ENCODE data around the gene PSMD8. TPM values are rescaled to one million over a fixed set of nuclear protein-coding genes. Genes with fewer than 3 reads are reported as not detected.

Gene PSMD8
- total RNA-seq, 2 donors from 2014 or later, result 232 to 298 TPM

DNA sequence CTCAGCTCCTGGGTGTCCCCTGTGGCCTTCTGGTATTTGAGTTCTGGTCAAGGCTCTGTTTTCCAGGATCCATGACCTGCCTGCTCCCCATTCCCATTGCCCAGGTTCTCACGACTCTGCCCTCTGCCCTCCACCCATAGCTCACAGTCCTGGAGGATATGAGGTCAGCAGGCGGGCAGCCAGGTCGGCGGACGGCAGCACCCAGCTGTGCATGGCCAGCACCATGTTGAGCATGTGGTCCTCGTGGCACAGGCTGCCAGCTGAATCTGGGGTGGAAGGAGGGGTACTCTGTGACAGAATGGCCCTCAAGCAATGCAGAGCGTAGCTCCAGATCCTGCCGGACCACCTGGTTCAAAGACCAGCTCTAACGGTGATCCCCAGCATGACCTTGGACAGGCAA, 46.6 kb downstream of the PSMD8 start:
- Histone ChIP-seq H3K9me3 (no peaks in the 10 kb centered on the region), H3K27me3 (replicated peaks; ENCODE audit: insufficient read depth) (no peaks in the 10 kb centered on the region), H3K4me3 (no peak overlapping the region), H3K27ac (no peak overlapping the region), H3K4me1 (replicated peaks) (no peaks in the 10 kb centered on the region), H3K36me3 (no peaks in the 10 kb centered on the region)
- DNase-seq (ENCODE audit: low spot score), result no peak
- intact Hi-C loops (cut with DNase I), result no loop called here
- no peak for TF ChIP-seq CTCF (IDR thresholded peaks at IDR 0.05)
- no peak for TF ChIP-seq POLR2A (IDR thresholded peaks at IDR 0.05)
- TF ChIP-seq POLR2AphosphoS5 (IDR thresholded peaks at IDR 0.05), result no peak
- WGBS, result 92% methylated on average over 9 of the region's 9 CpGs

DNA sequence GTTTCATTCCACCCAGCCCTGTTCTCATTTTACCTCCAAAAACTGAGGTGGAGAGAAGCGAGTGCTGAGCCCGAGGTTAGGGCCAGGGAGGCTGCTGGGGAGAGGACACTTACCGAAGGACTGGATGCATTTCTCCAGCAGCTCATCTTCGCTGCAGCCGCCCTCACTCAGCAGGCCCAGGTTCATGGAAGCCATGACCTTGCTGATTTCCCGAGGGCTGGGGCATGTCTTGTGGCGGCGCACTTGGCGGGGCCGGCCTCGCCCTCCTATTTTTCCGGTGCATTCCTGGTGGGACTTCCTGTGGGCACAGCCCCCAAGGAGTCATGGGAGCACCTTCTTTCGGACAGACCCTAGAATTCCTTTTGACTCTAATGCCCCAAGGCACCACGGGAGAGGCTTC, 47.5 kb downstream of the PSMD8 start:
- Histone ChIP-seq H3K4me1 (replicated peaks) (no peaks in the 10 kb centered on the region), H3K27me3 (replicated peaks; ENCODE audit: insufficient read depth) (no peaks in the 10 kb centered on the region), H3K27ac (no peak overlapping the region), H3K9me3 (no peaks in the 10 kb centered on the region), H3K36me3 (no peaks in the 10 kb centered on the region), H3K4me3 (no peak overlapping the region)
- no peak for TF ChIP-seq CTCF (IDR thresholded peaks at IDR 0.05)
- no peak for TF ChIP-seq POLR2A (IDR thresholded peaks at IDR 0.05)
- no peak for TF ChIP-seq POLR2AphosphoS5 (IDR thresholded peaks at IDR 0.05)
- 84% methylated on average over 14 of the region's 14 CpGs for WGBS
- no peak for DNase-seq (ENCODE audit: low spot score)
- intact Hi-C loops (cut with DNase I), result no loop called here

DNA sequence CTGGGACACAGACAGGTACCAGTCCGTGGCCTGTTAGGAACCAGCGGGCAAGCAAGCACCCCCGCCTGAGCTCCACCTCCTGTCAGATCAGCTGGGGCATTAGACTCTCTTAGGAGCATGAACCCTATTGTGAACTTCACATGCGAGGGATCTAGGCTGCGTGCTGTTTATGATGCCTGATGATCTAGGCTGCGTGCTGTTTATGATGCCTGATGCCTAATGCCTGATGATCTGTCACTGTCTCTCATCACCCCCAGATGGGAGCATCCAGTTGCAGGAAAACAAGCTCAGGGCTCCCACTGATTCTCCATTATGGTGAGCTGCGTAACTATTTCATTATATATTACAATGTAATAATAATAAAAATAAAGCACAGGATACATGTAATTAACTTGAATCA, 48.1 kb downstream of the PSMD8 start:
- Histone ChIP-seq H3K27ac (no peak overlapping the region), H3K4me1 (replicated peaks) (no peaks in the 10 kb centered on the region), H3K9me3 (no peaks in the 10 kb centered on the region), H3K36me3 (no peaks in the 10 kb centered on the region), H3K4me3 (no peak overlapping the region), H3K27me3 (replicated peaks; ENCODE audit: insufficient read depth) (no peaks in the 10 kb centered on the region)
- intact Hi-C loops (cut with DNase I), result no loop called here
- TF ChIP-seq POLR2A (IDR thresholded peaks at IDR 0.05) (no peak), POLR2AphosphoS5 (IDR thresholded peaks at IDR 0.05) (no peak), CTCF (IDR thresholded peaks at IDR 0.05) (no peak)
- 80% methylated on average over 6 of the region's 7 CpGs for WGBS
- DNase-seq (ENCODE audit: low spot score), result no peak

- WGBS, result 92% methylated on average over 5 of the region's 5 CpGs
- H3K27ac ChIP-seq, result no peak overlapping the region
- TF ChIP-seq POLR2AphosphoS5 (IDR thresholded peaks at IDR 0.05), result no peak
- no peak for TF ChIP-seq CTCF (IDR thresholded peaks at IDR 0.05)
- TF ChIP-seq POLR2A (IDR thresholded peaks at IDR 0.05), result no peak
- no peak for DNase-seq (ENCODE audit: low spot score)
- no peaks in the 10 kb centered on the region for H3K4me1 ChIP-seq (replicated peaks)
- intact Hi-C loops (cut with DNase I), result no loop called here
- no peaks in the 10 kb centered on the region for H3K36me3 ChIP-seq
- no peak overlapping the region for H3K4me3 ChIP-seq
- no peaks in the 10 kb centered on the region for H3K9me3 ChIP-seq
- H3K27me3 ChIP-seq (replicated peaks; ENCODE audit: insufficient read depth), result no peaks in the 10 kb centered on the region
Measured at GRCh38 chr19:38424272-38424671, 49.9 kb downstream of the PSMD8 start.

- DNase-seq (ENCODE audit: low spot score), result no peak
- no peak overlapping the region for H3K4me3 ChIP-seq
- H3K36me3 ChIP-seq, result no peaks in the 10 kb centered on the region
- intact Hi-C loops (cut with DNase I), result no loop called here
- H3K9me3 ChIP-seq, result no peaks in the 10 kb centered on the region
- H3K4me1 ChIP-seq (replicated peaks), result no peaks in the 10 kb centered on the region
- no peak overlapping the region for H3K27ac ChIP-seq
- H3K27me3 ChIP-seq (replicated peaks; ENCODE audit: insufficient read depth), result no peaks in the 10 kb centered on the region
- 75% methylated on average over 6 of the region's 7 CpGs for WGBS
- no peak for TF ChIP-seq POLR2A (IDR thresholded peaks at IDR 0.05)
Measured at GRCh38 chr19:38425222-38425809, 50.9 kb downstream of the PSMD8 start.

All from prostate gland (tissue), 2 donors.